ENCODE results near the gene SPON1. TPM values are rescaled to one million over a fixed set of nuclear protein-coding genes. Genes with fewer than 3 reads are reported as not detected.

SPON1 gene
- total RNA-seq, 1 experiment from 2014 or later: 0.20 TPM

- peaks cover 2% of the 10 kb centered on the region; the same call in 1 of the 2 replicates for H3K27me3 Mint-ChIP-seq (ENCODE audit: low read depth)
- Histone ChIP-seq H2BK120ac (ENCODE audit: low read depth, low read length, poor library complexity, severe bottlenecking) (no peak overlapping the region), H2BK12ac (ENCODE audit: insufficient read length, low read depth, low read length) (no peak overlapping the region), H3K9ac (ENCODE audit: extremely low read depth, insufficient read length, low read length) (no peak overlapping the region), H4K8ac (replicated peaks; ENCODE audit: insufficient read length, low read depth, low read length) (no peak overlapping the region), H3K27ac (ENCODE audit: insufficient read length, low read depth, low read length) (no peak overlapping the region), H2AFZ (ENCODE audit: low read length) (no peak overlapping the region), H3K23ac (ENCODE audit: insufficient read length, low read depth, low read length) (no peak overlapping the region), H3K23me2 (ENCODE audit: insufficient read length, low read depth, low read length, poor library complexity, severe bottlenecking) (no peaks in the 10 kb centered on the region), H4K91ac (ENCODE audit: insufficient read length, low read depth, low read length) (no peak overlapping the region), H2BK15ac (ENCODE audit: low read depth, low read length) (no peak overlapping the region), H3K14ac (ENCODE audit: insufficient read depth, low read length) (no peak overlapping the region), H3K79me1 (ENCODE audit: insufficient read depth, low read depth, low read length, poor library complexity, severe bottlenecking) (no peaks in the 10 kb centered on the region), H3K4ac (ENCODE audit: low read depth, low read length) (no peak overlapping the region), H3K56ac (ENCODE audit: insufficient read length, low read depth, low read length) (no peak overlapping the region), H3K4me1 (ENCODE audit: insufficient read depth, low read length) (no peaks in the 10 kb centered on the region), H3K4me2 (ENCODE audit: insufficient read depth, insufficient read length, low read length) (no peak overlapping the region), H4K20me1 (ENCODE audit: control insufficient read depth, insufficient read depth, insufficient read length) (no peaks in the 10 kb centered on the region), H2BK20ac (ENCODE audit: low read depth, low read length, poor library complexity, severe bottlenecking) (no peak overlapping the region), H3K18ac (ENCODE audit: insufficient read length, low read depth, low read length) (no peak overlapping the region), H3K79me2 (ENCODE audit: insufficient read depth, low read length) (peaks cover 2% of the 10 kb centered on the region; the same call in 1 of the 2 replicates), H3T11ph (ENCODE audit: low read length) (no peak overlapping the region), H4K5ac (ENCODE audit: insufficient read length, low read depth, low read length) (no peak overlapping the region), H2BK5ac (ENCODE audit: insufficient read length, low read length) (no peak overlapping the region), H3K9me3 (ENCODE audit: control insufficient read depth, low read depth, low read length) (peaks cover 10% of the 10 kb centered on the region), H3K27me3 (ENCODE audit: insufficient read depth, low read length) (no peaks in the 10 kb centered on the region), H2AK5ac (ENCODE audit: insufficient read length, low read length) (no peak overlapping the region)
- peaks cover 16 to 17% of the 10 kb centered on the region in 2 experiments for H3K9me3 Mint-ChIP-seq
- no peaks in the 10 kb centered on the region for H3K4me1 Mint-ChIP-seq
- no peak for TF ChIP-seq CTCF (conservative IDR thresholded peaks at IDR 0.05)
- no peak overlapping the region for H3K27ac Mint-ChIP-seq
- no peak overlapping the region for H3K4me3 Mint-ChIP-seq
- H3K36me3 Mint-ChIP-seq (ENCODE audit: insufficient read depth in 1 of 3, low read depth in 3 of 3): peaks cover 0 to 11% (median 11%) of the 10 kb centered on the region in 3 experiments; a peak in 4 of 7 replicates
- DNase-seq: no peak
- no CpG with 5 or more reads among the region's 2 CpGs for WGBS (ENCODE audit: extremely low coverage, insufficient read length, low lambda C conversion rate)
These were observed 187.2 kb downstream of the SPON1 start for GRCh38 chr11:14149683-14150082.

Data from H9 (cell line).